ENCODE measurements around the gene GDPD4. TPM values are rescaled to one million over a fixed set of nuclear protein-coding genes. Genes with fewer than 3 reads are reported as not detected.

The GDPD4 gene
- total and polyA plus RNA-seq, 4 donors, result 0.08 to 1.1 TPM; not detected in 2

DNA sequence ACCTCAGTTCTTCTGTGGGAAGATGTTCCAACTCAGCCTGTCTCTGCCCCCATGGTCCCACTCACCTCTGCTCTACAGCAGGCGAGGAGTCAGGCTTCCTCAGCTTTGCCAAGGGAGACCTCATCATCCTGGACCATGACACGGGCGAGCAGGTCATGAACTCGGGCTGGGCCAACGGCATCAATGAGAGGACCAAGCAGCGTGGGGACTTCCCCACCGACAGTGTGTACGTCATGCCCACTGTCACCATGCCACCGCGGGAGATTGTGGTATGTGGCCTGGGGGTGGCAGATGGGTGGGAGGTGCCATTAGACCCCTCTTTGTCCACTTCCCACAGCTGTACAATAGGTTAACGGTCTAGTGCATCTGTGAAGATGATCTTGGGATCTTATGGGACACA is 100.1 kb downstream of the GDPD4 start:
- no peak overlapping the region for H3K4me3 ChIP-seq (ENCODE audit: low read depth in 1 of 3, low read length in 3 of 3)
- no peak for DNase-seq (ENCODE audit: low spot score)
- H3K4me1 ChIP-seq (ENCODE audit: control insufficient read depth in 4 of 4, insufficient read depth in 4 of 4, low read length in 3 of 4), result no peaks in the 10 kb centered on the region
- no peak overlapping the region for H3K9ac ChIP-seq (ENCODE audit: low read depth in 1 of 2, low read length in 2 of 2)
- H3K9me3 ChIP-seq (ENCODE audit: control insufficient read depth in 4 of 4, low read length in 3 of 4), result no peaks in the 10 kb centered on the region
- TF ChIP-seq SP1 (IDR thresholded peaks at IDR 0.05), result no peak
- TF ChIP-seq, protein P1, sequence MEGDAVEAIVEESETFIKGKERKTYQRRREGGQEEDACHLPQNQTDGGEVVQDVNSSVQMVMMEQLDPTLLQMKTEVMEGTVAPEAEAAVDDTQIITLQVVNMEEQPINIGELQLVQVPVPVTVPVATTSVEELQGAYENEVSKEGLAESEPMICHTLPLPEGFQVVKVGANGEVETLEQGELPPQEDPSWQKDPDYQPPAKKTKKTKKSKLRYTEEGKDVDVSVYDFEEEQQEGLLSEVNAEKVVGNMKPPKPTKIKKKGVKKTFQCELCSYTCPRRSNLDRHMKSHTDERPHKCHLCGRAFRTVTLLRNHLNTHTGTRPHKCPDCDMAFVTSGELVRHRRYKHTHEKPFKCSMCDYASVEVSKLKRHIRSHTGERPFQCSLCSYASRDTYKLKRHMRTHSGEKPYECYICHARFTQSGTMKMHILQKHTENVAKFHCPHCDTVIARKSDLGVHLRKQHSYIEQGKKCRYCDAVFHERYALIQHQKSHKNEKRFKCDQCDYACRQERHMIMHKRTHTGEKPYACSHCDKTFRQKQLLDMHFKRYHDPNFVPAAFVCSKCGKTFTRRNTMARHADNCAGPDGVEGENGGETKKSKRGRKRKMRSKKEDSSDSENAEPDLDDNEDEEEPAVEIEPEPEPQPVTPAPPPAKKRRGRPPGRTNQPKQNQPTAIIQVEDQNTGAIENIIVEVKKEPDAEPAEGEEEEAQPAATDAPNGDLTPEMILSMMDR (IDR thresholded peaks at IDR 0.05; ENCODE audit: low read depth, low read length, missing input control), result no peak
- TF ChIP-seq JUND (IDR thresholded peaks at IDR 0.05), result no peak
- no peak for TF ChIP-seq HNF4G (IDR thresholded peaks at IDR 0.05)
- TF ChIP-seq, protein P2, sequence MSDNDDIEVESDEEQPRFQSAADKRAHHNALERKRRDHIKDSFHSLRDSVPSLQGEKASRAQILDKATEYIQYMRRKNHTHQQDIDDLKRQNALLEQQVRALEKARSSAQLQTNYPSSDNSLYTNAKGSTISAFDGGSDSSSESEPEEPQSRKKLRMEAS (IDR thresholded peaks at IDR 0.05), result no peak
- no peaks in the 10 kb centered on the region for H3K27me3 ChIP-seq (ENCODE audit: control insufficient read depth in 4 of 4, insufficient read depth in 4 of 4, low read length in 3 of 4)
- 91% methylated on average over 11 of the region's 11 CpGs for WGBS
- no peak overlapping the region for H3K27ac ChIP-seq (ENCODE audit: low read depth in 1 of 2, low read length in 2 of 2)
- peaks cover 8 to 50% (median 16%) of the 10 kb centered on the region in 4 donors for H3K36me3 ChIP-seq (ENCODE audit: control insufficient read depth in 4 of 4, insufficient read depth in 3 of 4, low read depth in 1 of 4, low read length in 3 of 4)

GRCh38 chr11:77200351-77201268 is 100.9 kb downstream of the GDPD4 start:
- TF ChIP-seq SP1 (IDR thresholded peaks at IDR 0.05), result no peak
- TF ChIP-seq, protein P1 (IDR thresholded peaks at IDR 0.05; ENCODE audit: low read depth, low read length, missing input control), result no peak
- TF ChIP-seq REST (IDR thresholded peaks at IDR 0.05), result no peak
- no peak for TF ChIP-seq FOXA1 (IDR thresholded peaks at IDR 0.05)
- TF ChIP-seq NR2F2 (IDR thresholded peaks at IDR 0.05), result no peak
- no peak for TF ChIP-seq EGR1 (IDR thresholded peaks at IDR 0.05; ENCODE audit: low read depth in 2 of 2)
- TF ChIP-seq TAF1 (conservative IDR thresholded peaks at IDR 0.05), result no peak
- TF ChIP-seq JUND (IDR thresholded peaks at IDR 0.05), result no peak
- Histone ChIP-seq H3K9me3 (ENCODE audit: control insufficient read depth in 4 of 4, low read length in 3 of 4) (no peaks in the 10 kb centered on the region), H3K36me3 (ENCODE audit: control insufficient read depth in 4 of 4, insufficient read depth in 3 of 4, low read depth in 1 of 4, low read length in 3 of 4) (peaks cover 4 to 50% (median 16%) of the 10 kb centered on the region in 4 donors), H3K4me1 (ENCODE audit: control insufficient read depth in 4 of 4, insufficient read depth in 4 of 4, low read length in 3 of 4) (no peaks in the 10 kb centered on the region), H3K27ac (ENCODE audit: low read depth in 1 of 2, low read length in 2 of 2) (no peak overlapping the region), H3K9ac (ENCODE audit: low read depth in 1 of 2, low read length in 2 of 2) (no peak overlapping the region), H3K4me3 (ENCODE audit: low read depth in 1 of 3, low read length in 3 of 3) (no peak overlapping the region), H3K27me3 (ENCODE audit: control insufficient read depth in 4 of 4, insufficient read depth in 4 of 4, low read length in 3 of 4) (no peaks in the 10 kb centered on the region)
- DNase-seq (ENCODE audit: low spot score), result no peak
- 77% methylated on average over 12 of the region's 12 CpGs for WGBS

All from liver (tissue), 9 donors.